Breast epithelium (tissue), 4 donors: ENCODE results near the gene GPATCH2. TPM values are rescaled to one million over a fixed set of nuclear protein-coding genes. Genes with fewer than 3 reads are reported as not detected.

ENCODE experiments used
- DNase-seq, 2 donors: peaks; one replicate each; pipeline ENCODE4 v3.0.0-alpha.2; 2019; ENCODE audit warnings: low spot score in 2 of 2
- H3K27ac ChIP-seq, 2 donors: fragments of 200-600 bp; sonication (generic) in 1 of 2; one replicate each; pipeline ENCODE4 v1.5.1; 2016 to 2019; ENCODE audit warnings: mild to moderate bottlenecking in 1 of 2
- H3K27me3 ChIP-seq, 2 donors: fragments of 200-600 bp; sonication (generic) in 1 of 2; one replicate each; pipeline versions ENCODE4 v1.5.1 to v1.6.0; 2017 to 2019; ENCODE audit warnings: control low read depth in 1 of 2, mild to moderate bottlenecking in 1 of 2
- H3K36me3 ChIP-seq: fragments of 200-600 bp; one replicate; pipeline ENCODE4 v1.5.1; 2019
- H3K4me1 ChIP-seq, 2 donors: fragments of 200-600 bp; sonication (generic); one replicate each; pipeline ENCODE4 v1.5.1; 2016 to 2019; ENCODE audit warnings: control low read depth in 1 of 2
- H3K4me3 ChIP-seq, 3 donors: fragments of 200-600 bp; sonication (generic); 1 replicate in 2 of 3; 2 replicates in 1 of 3; pipeline ENCODE4 v1.5.1; 2016 to 2019; ENCODE audit warnings: mild to moderate bottlenecking in 3 of 3, moderate library complexity in 2 of 3
- H3K9me3 ChIP-seq, 2 donors: fragments of 200-600 bp; sonication (generic) in 1 of 2; one replicate each; pipeline ENCODE4 v1.5.1; 2016 to 2019; ENCODE audit warnings: control low read depth in 1 of 2
- CTCF ChIP-seq, 3 donors: fragments of 450-650 bp; IDR thresholded peaks; one replicate each; pipeline ENCODE4 v1.5.1; 2016 to 2017; ENCODE audit warnings: antibody characterized with exemption in 3 of 3, mild to moderate bottlenecking in 3 of 3, moderate library complexity in 3 of 3
- POLR2A ChIP-seq: fragments of 450-650 bp; IDR thresholded peaks from one replicate; pipeline ENCODE4 v1.6.1; 2016; ENCODE audit warnings: antibody characterized with exemption, mild to moderate bottlenecking, moderate library complexity
- POLR2AphosphoS5 ChIP-seq, 3 donors: sonication (generic); formaldehyde crosslinking; IDR thresholded peaks; one replicate each; pipeline ENCODE4 v1.6.1; 2017; ENCODE audit warnings: antibody characterized with exemption in 3 of 3
- intact Hi-C: fragments of 100-400 bp; cut with DNase I; formaldehyde crosslinking; loops from one replicate; pipeline ENCODE4 v1.15.1; 2023; ENCODE audit warnings: low total_unique reads
- total RNA-seq, 3 donors: library from RNA; depleted of rRNA; stranded (reverse); fragments of >200 nt; gene quantifications; one replicate each; pipeline ENCODE4 v1.1.0, GENCODE V29; 2016

GPATCH2 gene
- total RNA-seq, 3 donors from 2014 or later, result 12.0 to 29.3 (median 23.9) TPM

GRCh38 chr1:217569021-217569420 lies 61.9 kb downstream of the GPATCH2 start:
- Histone ChIP-seq H3K4me3 (no peak overlapping the region), H3K27me3 (no peaks in the 10 kb centered on the region), H3K4me1 (no peaks in the 10 kb centered on the region), H3K9me3 (no peaks in the 10 kb centered on the region), H3K36me3 (no peaks in the 10 kb centered on the region), H3K27ac (no peak overlapping the region)
- no peak for DNase-seq
- no peak for TF ChIP-seq POLR2AphosphoS5 (IDR thresholded peaks at IDR 0.05)
- intact Hi-C loops, result no loop called here

- Histone ChIP-seq H3K4me3 (no peak overlapping the region), H3K36me3 (no peaks in the 10 kb centered on the region), H3K27me3 (no peaks in the 10 kb centered on the region), H3K27ac (no peak overlapping the region), H3K9me3 (no peaks in the 10 kb centered on the region), H3K4me1 (no peaks in the 10 kb centered on the region)
- DNase-seq, result no peak
- intact Hi-C loops, result no loop called here
- TF ChIP-seq POLR2A (no peak), POLR2AphosphoS5 (IDR thresholded peaks at IDR 0.05) (no peak), CTCF (IDR thresholded peaks at IDR 0.05) (no peak)
Observed at GRCh38 chr1:217568200-217568599, 62.7 kb downstream of the GPATCH2 start.

- DNase-seq, result no peak
- no peaks in the 10 kb centered on the region for H3K36me3 ChIP-seq
- H3K27ac ChIP-seq, result no peak overlapping the region
- H3K4me1 ChIP-seq, result no peaks in the 10 kb centered on the region
- H3K27me3 ChIP-seq, result no peaks in the 10 kb centered on the region
- H3K4me3 ChIP-seq, result no peak overlapping the region
- H3K9me3 ChIP-seq, result no peaks in the 10 kb centered on the region
- intact Hi-C loops, result no loop called here
- TF ChIP-seq POLR2A (no peak), POLR2AphosphoS5 (IDR thresholded peaks at IDR 0.05) (no peak), CTCF (IDR thresholded peaks at IDR 0.05) (no peak)
Observed at GRCh38 chr1:217564833-217565232, 66.1 kb downstream of the GPATCH2 start.

- Histone ChIP-seq H3K9me3 (no peaks in the 10 kb centered on the region), H3K4me1 (no peaks in the 10 kb centered on the region), H3K27me3 (no peaks in the 10 kb centered on the region), H3K4me3 (no peak overlapping the region), H3K36me3 (no peaks in the 10 kb centered on the region), H3K27ac (no peak overlapping the region)
- no peak for DNase-seq
- intact Hi-C loops, result no loop called here
- no peak for TF ChIP-seq CTCF (IDR thresholded peaks at IDR 0.05)
- TF ChIP-seq POLR2A, result no peak
- TF ChIP-seq POLR2AphosphoS5 (IDR thresholded peaks at IDR 0.05), result no peak
Observed at GRCh38 chr1:217564207-217564606, 66.7 kb downstream of the GPATCH2 start.

GRCh38 chr1:217563179-217563578 lies 67.7 kb downstream of the GPATCH2 start:
- Histone ChIP-seq H3K27ac (no peak overlapping the region), H3K4me3 (no peak overlapping the region), H3K36me3 (no peaks in the 10 kb centered on the region), H3K4me1 (no peaks in the 10 kb centered on the region), H3K27me3 (no peaks in the 10 kb centered on the region), H3K9me3 (no peaks in the 10 kb centered on the region)
- no peak for DNase-seq
- no peak for TF ChIP-seq POLR2A
- TF ChIP-seq POLR2AphosphoS5 (IDR thresholded peaks at IDR 0.05), result no peak
- TF ChIP-seq CTCF (IDR thresholded peaks at IDR 0.05), result no peak
- intact Hi-C loops, result no loop called here

GRCh38 chr1:217562229-217562878 lies 68.5 kb downstream of the GPATCH2 start:
- no peaks in the 10 kb centered on the region for H3K27me3 ChIP-seq
- H3K9me3 ChIP-seq, result no peaks in the 10 kb centered on the region
- no peak overlapping the region for H3K4me3 ChIP-seq
- H3K36me3 ChIP-seq, result no peaks in the 10 kb centered on the region
- H3K4me1 ChIP-seq, result no peaks in the 10 kb centered on the region
- no peak overlapping the region for H3K27ac ChIP-seq
- no peak for DNase-seq
- no peak for TF ChIP-seq POLR2A
- no peak for TF ChIP-seq POLR2AphosphoS5 (IDR thresholded peaks at IDR 0.05)
- no peak for TF ChIP-seq CTCF (IDR thresholded peaks at IDR 0.05)
- intact Hi-C loops, result no loop called here
